ENCODE measurements around the gene ASCC2.
A peak's percentile ranks its signal among the peaks of the same experiment; 100 is the strongest.
"Not testable (repeated sequence)": the region's sequence is repeated elsewhere in the genome, so short reads cannot be mapped to it uniquely, and the experiment has no call there.

The ASCC2 gene

GRCh38 chr22:29837741-29838598 lies at the start of gene ASCC2:
ASCC2 (minus strand) TSS chr22:29838274; CDS start chr22:29832325, 5,949 bp downstream.
- peak; percentile 81 for DNase-seq

DNA sequence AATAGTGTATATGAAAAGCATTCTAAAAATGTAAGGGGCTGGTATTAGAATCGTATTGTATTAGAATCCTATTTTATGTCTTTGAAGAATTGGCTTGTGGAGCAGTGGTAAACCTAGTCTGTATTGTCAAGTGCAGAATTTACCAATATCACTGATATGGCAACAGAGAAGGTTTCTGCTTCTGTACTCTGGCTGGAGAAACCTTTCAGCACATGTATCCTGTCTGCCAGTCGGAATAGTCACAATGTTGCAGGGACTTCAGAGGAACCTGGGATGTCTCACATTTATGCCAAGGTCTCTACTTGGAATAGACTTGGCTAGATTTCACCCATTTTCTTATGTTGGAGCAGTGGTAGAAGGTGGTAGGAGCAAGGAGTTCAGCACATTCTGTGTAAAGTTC lies 49.3 kb upstream of the ASCC2 start:
- no peak for DNase-seq

DNA sequence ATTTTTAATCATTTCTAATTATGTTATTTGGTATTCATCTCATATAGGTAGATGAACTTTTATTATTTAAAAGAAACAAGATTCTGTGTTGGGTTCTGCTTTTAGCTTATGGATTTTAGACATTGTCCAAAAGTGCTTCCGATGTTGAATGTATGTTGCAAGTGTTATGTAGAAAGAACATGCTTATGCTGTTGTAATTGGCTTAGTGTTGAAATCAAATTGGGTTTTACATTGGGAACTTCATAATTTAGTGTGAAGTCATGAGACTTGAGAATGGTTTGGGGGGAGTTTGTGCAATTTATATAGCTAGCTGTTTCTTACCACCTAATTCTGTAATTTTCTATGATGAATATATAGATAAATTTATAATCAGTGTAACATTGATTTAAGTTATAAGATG lies 48.5 kb upstream of the ASCC2 start:
- no peak for DNase-seq

GRCh38 chr22:29885610-29886009 lies 47.5 kb upstream of the ASCC2 start:
- no peak for DNase-seq

GRCh38 chr22:29883775-29884097 lies 45.7 kb upstream of the ASCC2 start:
- DNase-seq: no peak

GRCh38 chr22:29883045-29883774 lies 45.1 kb upstream of the ASCC2 start, which contains the start of gene MTMR3:
MTMR3 (plus strand) TSS chr22:29883174; CDS start chr22:29971060, 87,886 bp downstream.
- DNase-seq: peak; percentile 51

- no peak for DNase-seq
Observed at GRCh38 chr22:29882716-29883044, 44.6 kb upstream of the ASCC2 start.

DNA sequence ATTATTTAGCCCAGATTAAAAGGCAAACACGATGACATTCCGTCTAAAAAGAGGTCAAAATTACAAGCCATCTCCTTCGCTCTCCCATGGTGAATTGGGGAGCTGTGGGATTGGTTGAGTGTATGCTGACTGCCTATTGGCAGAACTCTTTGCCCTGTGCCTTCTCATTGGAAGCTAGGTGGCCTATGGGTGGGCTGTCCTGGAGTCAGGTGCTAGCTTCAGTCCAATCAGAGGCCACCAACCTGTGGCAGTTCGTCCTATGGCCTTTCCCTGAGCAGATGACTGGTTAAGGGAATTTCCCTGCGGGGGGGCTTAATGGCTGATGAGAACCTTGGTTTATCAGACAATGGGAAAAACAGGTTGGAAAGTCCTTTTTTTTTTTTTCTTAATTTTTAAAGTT lies 41.7 kb upstream of the ASCC2 start:
- DNase-seq: no peak

DNA sequence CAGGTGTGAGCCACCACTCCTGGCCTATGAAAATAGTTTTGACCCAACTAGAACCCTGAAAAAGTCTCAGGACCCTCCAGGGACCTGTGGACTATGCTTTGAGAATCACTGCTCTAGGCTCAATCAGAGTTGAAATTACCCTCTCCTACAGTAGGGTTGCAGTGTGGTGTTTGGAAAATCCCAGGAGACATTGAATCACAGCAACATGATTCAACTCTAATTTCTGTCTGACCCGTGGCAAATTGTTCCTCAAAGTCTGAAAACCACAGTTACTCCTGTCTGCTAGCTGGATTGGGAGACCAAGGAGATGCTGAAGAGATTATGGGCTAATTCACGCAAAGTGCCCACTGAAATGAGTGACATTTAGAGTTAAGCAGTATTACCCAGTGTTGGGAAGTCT lies 39.5 kb upstream of the ASCC2 start:
- no peak for DNase-seq

DNA sequence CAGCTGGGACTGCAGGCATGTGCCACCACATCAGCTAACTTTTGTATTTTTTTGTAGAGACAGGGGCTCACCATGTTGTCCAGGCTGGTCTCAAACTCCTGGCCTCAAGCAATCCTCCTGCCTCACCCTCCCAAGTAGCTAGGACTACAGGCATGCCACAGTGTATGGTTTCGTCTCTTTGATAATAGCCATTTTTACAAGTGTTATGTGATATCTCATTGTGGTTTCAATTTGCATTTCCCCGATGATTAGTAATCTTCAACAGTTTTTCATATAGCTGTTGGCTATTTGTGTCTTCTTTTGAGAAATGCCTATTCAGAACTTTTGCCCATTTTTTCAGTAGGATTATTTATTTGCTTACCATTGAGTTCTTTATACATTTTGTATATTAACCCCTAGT lies 35.9 kb upstream of the ASCC2 start:
- DNase-seq: no peak

DNA sequence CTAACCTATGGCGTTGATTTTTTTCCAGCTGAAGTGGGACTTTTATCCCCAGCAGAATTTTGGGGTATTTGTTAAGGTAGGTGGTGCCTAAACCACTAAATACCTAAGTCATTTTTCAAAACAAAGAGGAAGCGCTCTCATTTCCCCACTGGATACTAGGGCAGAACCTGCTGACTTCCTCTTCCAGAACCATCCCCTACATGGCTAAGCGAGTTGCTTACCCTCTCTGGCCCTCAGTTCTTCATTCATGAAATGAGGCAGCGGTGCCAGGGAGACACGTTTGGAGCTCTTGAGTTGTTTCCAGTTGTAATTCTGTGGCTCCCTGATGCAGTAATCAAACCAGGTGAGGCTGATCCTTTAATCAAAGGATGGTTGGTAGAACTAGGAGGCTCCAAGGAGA lies 34.9 kb upstream of the ASCC2 start:
- no peak for DNase-seq

GRCh38 chr22:29872144-29872893 lies 34.2 kb upstream of the ASCC2 start:
- no peak for DNase-seq

- no peak for DNase-seq
Observed at GRCh38 chr22:29871684-29872083, 33.6 kb upstream of the ASCC2 start.

GRCh38 chr22:29870574-29870973 lies 32.5 kb upstream of the ASCC2 start:
- DNase-seq: no peak

GRCh38 chr22:29867851-29868250 lies 29.8 kb upstream of the ASCC2 start:
- DNase-seq: no peak

- no peak for DNase-seq
Observed at GRCh38 chr22:29867260-29867659, 29.2 kb upstream of the ASCC2 start.

DNA sequence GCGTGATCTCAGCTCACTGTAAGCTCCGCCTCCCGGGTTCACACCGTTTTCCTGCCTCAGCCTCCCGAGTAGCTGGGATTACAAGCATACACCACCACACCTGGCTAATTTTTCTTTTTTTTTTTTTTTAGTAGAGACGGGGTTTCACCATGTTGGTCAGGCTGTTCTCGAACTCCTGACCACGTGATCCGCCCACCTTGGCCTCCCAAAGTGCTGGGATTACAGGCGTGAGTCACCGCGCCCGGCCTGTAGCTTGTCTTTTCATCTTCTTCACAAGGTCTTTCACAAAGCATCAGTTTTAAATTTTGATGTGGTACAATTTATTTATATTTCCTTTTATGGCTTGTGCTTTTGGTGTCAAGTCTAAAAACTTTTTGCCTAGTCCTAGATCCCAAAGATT lies 27.5 kb upstream of the ASCC2 start:
- not testable (repeated sequence) for DNase-seq

DNA sequence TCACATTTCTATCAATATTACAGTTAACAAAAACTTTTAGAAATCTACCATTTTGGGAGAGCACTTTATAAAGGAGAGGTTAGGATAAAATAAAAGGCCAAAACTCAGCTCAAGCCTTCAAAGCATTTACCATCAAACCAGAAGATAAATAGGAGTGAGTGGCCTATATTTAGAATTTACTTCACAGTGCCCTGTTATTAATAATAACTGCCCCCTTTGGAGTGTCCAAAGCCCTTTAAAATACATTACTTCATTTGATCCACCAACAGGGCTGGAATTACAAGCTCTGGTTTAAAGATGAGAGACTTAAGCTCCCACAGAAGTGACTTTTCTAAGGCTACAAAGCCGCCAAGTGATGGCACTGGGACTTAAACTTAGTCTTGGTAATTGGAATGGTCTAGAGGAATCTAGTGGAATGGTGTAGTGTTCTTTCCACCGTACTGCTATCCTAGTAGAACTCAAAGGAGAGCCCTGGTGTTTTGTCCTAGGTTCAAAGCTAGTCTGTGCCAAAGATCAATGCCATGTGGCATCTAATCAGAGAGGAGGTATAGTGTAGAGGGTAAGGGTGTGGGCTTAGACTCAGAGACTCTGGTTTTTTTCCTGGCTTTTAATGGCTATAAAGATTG lies 23.7 kb upstream of the ASCC2 start:
- no peak for DNase-seq

DNA sequence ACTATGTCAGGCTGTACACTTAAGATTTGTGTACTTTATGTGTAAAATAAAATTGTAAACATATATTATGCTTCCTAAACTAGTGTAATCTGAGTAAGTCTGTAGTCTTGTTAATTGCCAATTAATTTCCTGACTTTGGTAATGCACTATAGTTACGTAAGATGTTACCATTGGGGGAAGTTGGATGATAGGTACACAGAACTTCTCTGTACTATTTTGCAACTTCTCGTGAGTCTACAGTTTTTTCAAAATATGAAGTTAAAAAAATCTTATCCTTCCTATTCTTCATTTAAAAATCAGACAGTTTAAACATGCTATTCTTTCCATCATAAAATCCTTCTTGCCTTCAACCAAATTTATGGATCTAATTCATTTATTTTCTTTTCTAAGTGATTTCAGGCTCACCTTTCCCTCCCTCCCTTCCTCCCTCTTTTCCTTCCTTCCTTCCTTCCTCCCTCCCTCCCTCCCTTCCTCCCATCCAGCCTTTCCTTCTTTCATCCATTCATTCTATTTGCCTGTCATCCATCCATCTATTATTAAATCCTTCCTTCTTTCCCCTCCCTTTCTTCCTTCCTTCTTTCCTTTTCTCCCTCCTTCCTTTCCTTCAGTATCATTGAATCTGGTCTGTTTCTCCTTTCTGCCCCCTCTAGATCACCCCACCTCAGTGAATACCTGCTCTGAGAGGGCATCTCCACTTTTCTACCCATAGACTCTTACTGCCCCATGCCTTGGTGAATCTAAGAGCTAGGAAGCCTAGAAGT lies 22.1 kb upstream of the ASCC2 start:
- DNase-seq: no peak

DNA sequence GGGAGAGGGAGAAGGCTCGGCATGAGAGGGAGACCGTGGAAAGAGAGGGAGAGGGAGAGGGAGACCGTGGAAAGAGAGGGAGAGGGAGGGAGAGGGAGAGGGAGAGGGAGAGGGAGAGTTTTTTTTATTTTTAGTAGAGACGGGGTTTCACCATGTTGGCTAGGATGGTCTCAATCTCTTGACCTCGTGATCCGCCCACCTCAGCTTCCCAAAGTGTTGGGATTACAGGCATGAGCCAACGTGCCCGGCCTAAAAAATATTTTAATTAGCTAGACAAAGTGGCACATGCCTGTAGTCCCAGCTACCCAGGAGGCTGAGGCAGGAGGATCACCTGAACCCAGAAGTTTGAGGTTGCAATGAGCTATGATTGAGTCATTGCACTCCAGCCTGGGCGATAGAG lies 21.0 kb upstream of the ASCC2 start:
- not testable (repeated sequence) for DNase-seq

DNA sequence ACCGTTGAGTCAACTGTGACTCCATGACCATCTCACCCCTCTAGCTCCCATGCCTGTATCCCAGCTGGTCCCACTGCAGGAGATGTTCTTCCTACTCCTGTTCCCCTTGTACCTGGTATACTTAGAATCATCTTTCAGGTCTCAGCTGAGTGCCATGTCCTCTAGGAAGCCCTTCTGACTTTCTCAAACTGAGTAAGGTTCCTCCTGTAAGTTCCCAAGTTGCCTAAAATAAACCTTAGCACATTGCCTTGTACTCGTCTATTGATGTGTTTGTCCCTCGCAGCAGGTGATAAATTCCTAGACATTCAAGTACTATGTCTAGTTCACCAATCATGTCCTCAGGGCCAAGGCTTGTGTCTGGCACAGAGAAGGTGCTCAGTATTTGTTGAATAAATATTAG lies 18.4 kb upstream of the ASCC2 start:
- DNase-seq: no peak

DNA sequence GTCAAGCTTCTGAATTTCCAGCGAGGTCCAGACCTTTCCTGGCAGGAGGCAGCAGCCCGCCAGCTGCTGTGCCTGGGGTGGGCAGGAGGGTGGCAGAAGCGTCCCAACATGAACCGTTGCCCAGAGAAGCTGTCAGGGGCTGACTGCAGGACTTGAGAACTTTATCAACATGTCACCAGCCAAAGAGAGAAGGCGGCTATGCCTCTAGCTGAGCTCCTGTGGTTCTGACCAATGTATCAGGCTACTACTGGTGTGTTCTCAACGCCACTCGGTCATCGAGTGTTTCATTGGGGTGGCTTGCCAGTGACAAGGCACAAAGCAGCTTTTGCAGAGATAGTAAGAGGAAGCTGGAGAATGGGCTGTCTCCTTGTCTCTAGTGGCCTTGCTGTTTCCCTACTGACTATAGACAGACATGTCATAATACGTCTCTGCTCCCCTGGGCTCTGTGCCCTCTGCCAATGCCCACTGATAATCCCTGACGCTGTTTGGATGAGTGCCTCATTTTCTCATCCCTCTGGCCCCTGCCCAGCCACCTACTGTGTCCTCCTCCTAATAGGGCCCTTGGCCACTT lies 17.6 kb upstream of the ASCC2 start:
- DNase-seq: no peak

All from NCI-H226 (cell line).